DOHH2 (cell line): Measurements from ENCODE around the gene CA12.

Source experiments
- EZH2phosphoT487 ChIP-seq: fragments of 200-600 bp; sonication (generic); IDR thresholded peaks from 2 replicates; pipeline ENCODE4 v1.6.1; 2017; ENCODE audit warnings: borderline replicate concordance, mild to moderate bottlenecking, antibody characterized with exemption, low read length, moderate library complexity, mixed read lengths
- TF ChIP-seq, protein P1 (sequence below): fragments of 200-600 bp; sonication (generic); IDR thresholded peaks from one replicate; pipeline ENCODE4 v1.5.1; 2014; ENCODE audit warnings: antibody characterized with exemption, mild to moderate bottlenecking, low read depth, low read length; ENCODE audit not compliant: poor library complexity, severe bottlenecking

- no peak for TF ChIP-seq EZH2phosphoT487
- TF ChIP-seq, protein P1, sequence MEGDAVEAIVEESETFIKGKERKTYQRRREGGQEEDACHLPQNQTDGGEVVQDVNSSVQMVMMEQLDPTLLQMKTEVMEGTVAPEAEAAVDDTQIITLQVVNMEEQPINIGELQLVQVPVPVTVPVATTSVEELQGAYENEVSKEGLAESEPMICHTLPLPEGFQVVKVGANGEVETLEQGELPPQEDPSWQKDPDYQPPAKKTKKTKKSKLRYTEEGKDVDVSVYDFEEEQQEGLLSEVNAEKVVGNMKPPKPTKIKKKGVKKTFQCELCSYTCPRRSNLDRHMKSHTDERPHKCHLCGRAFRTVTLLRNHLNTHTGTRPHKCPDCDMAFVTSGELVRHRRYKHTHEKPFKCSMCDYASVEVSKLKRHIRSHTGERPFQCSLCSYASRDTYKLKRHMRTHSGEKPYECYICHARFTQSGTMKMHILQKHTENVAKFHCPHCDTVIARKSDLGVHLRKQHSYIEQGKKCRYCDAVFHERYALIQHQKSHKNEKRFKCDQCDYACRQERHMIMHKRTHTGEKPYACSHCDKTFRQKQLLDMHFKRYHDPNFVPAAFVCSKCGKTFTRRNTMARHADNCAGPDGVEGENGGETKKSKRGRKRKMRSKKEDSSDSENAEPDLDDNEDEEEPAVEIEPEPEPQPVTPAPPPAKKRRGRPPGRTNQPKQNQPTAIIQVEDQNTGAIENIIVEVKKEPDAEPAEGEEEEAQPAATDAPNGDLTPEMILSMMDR, result no peak
These were observed 41.3 kb downstream of the CA12 start for GRCh38 chr15:63340353-63340752.
